Left cardiac atrium (tissue), 4 donors: ENCODE data around the gene IDH3B. TPM values are rescaled to one million over a fixed set of nuclear protein-coding genes. Genes with fewer than 3 reads are reported as not detected.
A peak's percentile ranks its signal among the peaks of the same experiment; 100 is the strongest.

Experiments
- ATAC-seq, 2 donors: fragments of 200-7000 bp; cut with Tn5 transposase; one replicate each; pipeline ENCODE4 v1.9.1; 2020; ENCODE audit warnings: mild to moderate bottlenecking in 2 of 2, moderate library complexity in 2 of 2
- DNase-seq: peaks from one replicate; pipeline ENCODE4 v3.0.0-alpha.2; 2020
- intact Hi-C, 2 donors: fragments of 100-400 bp; cut with DNase I; formaldehyde crosslinking; loops; one replicate each; pipeline versions ENCODE4 v1.14.1 to v1.15.1; 2022 to 2023
- long read RNA-seq: library from polyadenylated mRNA; unstranded; transcript quantifications from one replicate; pipeline ENCODE4 v2.0.0, GENCODE V29; 2021
- total RNA-seq, 2 donors: library from RNA; stranded (reverse); fragmentation: NEBNext Ultra II Directional; extraction: Animal tissue kit (Norgen Biotek cat#: 25700); gene quantifications; one replicate each; pipeline ENCODE4 v1.2.1, GENCODE V29; 2021
- donor health status: DM: no; HTN: yes; CAD: no.
- donor health status: DM: no; HTN: yes; CAD: no; lungs with severe emphysema.
- donor health status: DM: yes; HTN: yes; CAD: no.
- donor health status: Dilated cardiomyopathy.

The IDH3B gene
- 100 to 1,000 TPM; 149 to 166 TPM for total RNA-seq
- long read RNA-seq, transcript IDH3B-212 (12 exons, 1,400 nt), result minor isoform, 10 of 154 reads
- long read RNA-seq, transcript IDH3B-202 (12 exons, 1,230 nt), result major isoform, 99 of 154 reads
- long read RNA-seq, transcript IDH3B-201 (12 exons, 1,545 nt), result minor isoform, 23 of 154 reads
- long read RNA-seq, partial matches to known transcripts, result 3 of 154 reads
- long read RNA-seq, other reads (novel, unspliced or antisense), result 15 of 154 reads

GRCh38 chr20:2663887-2664719, at the start of gene IDH3B:
IDH3B (minus strand) TSS chr20:2664216; CDS start chr20:2664188, 28 bp downstream.
- peak; percentile 98 to 99 for ATAC-seq
- peak; percentile 93 for DNase-seq
- intact Hi-C loops, result loop anchor here in 1 of 2 donors (10.0 kb wide), 1 partner anchor 171 kb away; no protein-coding TSS in a partner anchor

- intact Hi-C loops, result no loop called here
- no peak for DNase-seq
- no peak for ATAC-seq
Observed at GRCh38 chr20:2713285-2713684, 49.3 kb upstream of the IDH3B start.

GRCh38 chr20:2709205-2709981, 45.4 kb upstream of the IDH3B start:
- no peak for ATAC-seq
- intact Hi-C loops, result no loop called here
- no peak for DNase-seq

- intact Hi-C loops, result no loop called here
- DNase-seq, result no peak
- ATAC-seq, result no peak
Observed at GRCh38 chr20:2708665-2709064, 44.6 kb upstream of the IDH3B start.

- ATAC-seq, result no peak
- no peak for DNase-seq
- intact Hi-C loops, result no loop called here
Observed at GRCh38 chr20:2708073-2708415, 44.0 kb upstream of the IDH3B start.

GRCh38 chr20:2707353-2708072, 43.5 kb upstream of the IDH3B start:
- DNase-seq (no peak), ATAC-seq (peak in 1 of 2 donors; percentile 31)
- intact Hi-C loops, result no loop called here

GRCh38 chr20:2706688-2707352, 42.8 kb upstream of the IDH3B start:
- ATAC-seq (no peak), DNase-seq (no peak)
- intact Hi-C loops, result no loop called here

- no peak for DNase-seq
- ATAC-seq, result no peak
- intact Hi-C loops, result no loop called here
Observed at GRCh38 chr20:2705931-2706645, 42.1 kb upstream of the IDH3B start.

- DNase-seq (no peak), ATAC-seq (no peak)
- intact Hi-C loops, result no loop called here
Observed at GRCh38 chr20:2703716-2704475, 39.9 kb upstream of the IDH3B start.

GRCh38 chr20:2701671-2702081, 37.7 kb upstream of the IDH3B start:
- no peak for DNase-seq
- no peak for ATAC-seq
- intact Hi-C loops, result no loop called here

- intact Hi-C loops, result no loop called here
- ATAC-seq (no peak), DNase-seq (no peak)
Observed at GRCh38 chr20:2700913-2701620, 37.1 kb upstream of the IDH3B start.

GRCh38 chr20:2699775-2700413, 35.9 kb upstream of the IDH3B start:
- no peak for ATAC-seq
- DNase-seq, result no peak
- intact Hi-C loops, result no loop called here

- no peak for DNase-seq
- intact Hi-C loops, result no loop called here
- ATAC-seq, result no peak
Observed at GRCh38 chr20:2698912-2699311, 34.9 kb upstream of the IDH3B start.

GRCh38 chr20:2698186-2698817, 34.3 kb upstream of the IDH3B start:
- no peak for DNase-seq
- ATAC-seq, result no peak
- intact Hi-C loops, result no loop called here

GRCh38 chr20:2697768-2698167, 33.8 kb upstream of the IDH3B start:
- ATAC-seq (no peak), DNase-seq (no peak)
- intact Hi-C loops, result no loop called here

GRCh38 chr20:2696646-2697045, 32.6 kb upstream of the IDH3B start:
- intact Hi-C loops, result no loop called here
- DNase-seq, result no peak
- ATAC-seq, result no peak
